ENCODE measurements around the gene MBP.

GRCh38 chr18:77108821-77109647, 23.5 kb downstream of the MBP start:
- no peak for TF ChIP-seq CTCF (IDR thresholded peaks at IDR 0.05; ENCODE audit: low read depth, low read length)
- TF ChIP-seq, protein P1, sequence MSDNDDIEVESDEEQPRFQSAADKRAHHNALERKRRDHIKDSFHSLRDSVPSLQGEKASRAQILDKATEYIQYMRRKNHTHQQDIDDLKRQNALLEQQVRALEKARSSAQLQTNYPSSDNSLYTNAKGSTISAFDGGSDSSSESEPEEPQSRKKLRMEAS (IDR thresholded peaks at IDR 0.05; ENCODE audit: low read depth, low read length), result no peak
- no peak for TF ChIP-seq POLR2A (IDR thresholded peaks at IDR 0.05; ENCODE audit: extremely low read depth, insufficient read length)
